Activated naive CD8-positive, alpha-beta T cell treated with anti-CD3 and anti-CD28 coated beads, Interleukin-2, amount 50 U/mL, for 16 hours (primary cell): ENCODE results near the gene CYTH2.
A peak's percentile ranks its signal among the peaks of the same experiment; 100 is the strongest.

Experiments
- DNase-seq: peaks from one replicate; pipeline ENCODE4 v3.0.0-alpha.2; 2020; ENCODE audit warnings: low read depth, low spot score

CYTH2 gene

GRCh38 chr19:48493718-48494401 lies 24.7 kb downstream of the CYTH2 start:
- no peak for DNase-seq

- no peak for DNase-seq
Observed at GRCh38 chr19:48495396-48495795, 26.2 kb downstream of the CYTH2 start.

DNA sequence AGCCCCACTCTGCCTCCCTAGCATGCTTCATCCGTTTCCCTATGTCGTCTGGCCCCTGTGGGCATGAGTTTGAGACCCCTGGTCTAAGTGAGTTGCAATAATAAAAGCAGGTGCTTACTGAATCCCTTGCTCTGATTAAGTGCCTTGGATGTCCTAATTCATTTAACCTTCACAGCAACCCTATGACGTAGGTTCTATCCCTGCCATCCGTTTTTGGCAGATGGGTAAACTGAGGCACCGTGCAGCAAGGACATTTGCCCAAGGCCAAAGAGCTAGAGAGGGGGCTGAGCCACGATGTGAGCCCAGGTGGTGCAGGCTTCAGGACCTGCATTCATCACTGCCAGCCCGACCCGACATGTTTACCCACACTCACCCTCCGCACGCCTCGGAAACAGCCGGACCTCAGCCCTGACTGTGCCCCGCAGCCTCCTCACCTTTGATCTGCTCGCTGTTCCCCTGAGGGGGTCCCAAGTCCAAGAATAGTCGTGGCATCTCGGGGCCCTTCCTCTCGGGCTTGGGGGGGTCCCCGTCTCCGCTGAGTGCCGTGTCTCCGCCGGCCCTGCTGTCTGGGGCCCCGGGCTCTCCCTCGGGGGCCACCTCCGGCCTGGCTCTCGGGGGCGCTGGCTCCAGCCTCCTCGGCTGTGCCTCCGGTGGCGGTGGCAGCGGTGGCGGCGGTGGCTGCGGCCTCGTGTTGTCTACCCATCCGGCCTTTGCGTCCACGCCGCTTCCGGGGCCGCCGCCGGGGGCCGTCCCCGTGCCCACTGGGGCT lies 28.0 kb downstream of the CYTH2 start:
- DNase-seq, result no peak

DNA sequence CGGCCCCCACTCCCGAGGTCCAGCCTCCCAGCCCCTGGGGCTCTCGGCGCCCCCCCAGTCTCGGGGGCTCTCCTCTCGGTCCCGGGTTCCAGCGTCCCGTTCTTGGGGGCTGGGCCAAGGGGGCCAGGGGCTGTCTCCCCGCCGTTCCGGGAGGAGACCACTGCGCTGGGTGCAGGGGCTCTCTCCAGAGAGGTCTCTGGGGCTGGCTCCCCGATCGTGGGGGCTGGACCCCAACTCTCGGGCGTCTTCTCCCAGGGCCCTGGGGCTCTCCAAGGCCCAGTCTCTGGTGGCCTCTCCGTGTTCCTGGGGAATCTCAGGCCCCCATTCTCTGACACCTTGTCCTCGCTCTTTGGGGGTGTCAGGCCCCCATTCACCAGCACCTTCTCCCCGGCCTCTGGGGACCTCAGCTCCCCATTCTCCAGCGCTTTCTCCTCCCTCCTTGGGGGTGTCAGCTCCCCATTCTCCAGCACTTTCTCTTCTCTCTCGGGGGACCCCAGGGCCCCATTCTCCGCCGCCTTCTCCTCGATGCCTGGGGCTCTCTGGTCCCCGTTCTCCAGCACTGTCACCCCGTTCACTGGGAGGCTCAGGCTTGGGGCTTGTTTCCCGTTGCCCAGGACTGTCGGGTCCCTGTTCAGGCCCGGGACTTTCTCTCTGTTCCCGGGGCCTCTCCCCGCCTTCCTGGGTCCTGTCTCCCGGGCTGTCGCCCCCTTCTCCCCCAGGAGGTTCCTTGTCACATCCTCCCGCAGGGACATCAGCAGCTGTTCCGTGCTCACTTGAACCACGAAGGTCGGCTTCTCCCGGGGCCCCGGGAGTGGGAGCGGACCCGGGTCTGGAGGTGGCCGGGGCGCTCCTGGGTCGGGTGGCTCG lies 28.8 kb downstream of the CYTH2 start:
- DNase-seq, result no peak

DNA sequence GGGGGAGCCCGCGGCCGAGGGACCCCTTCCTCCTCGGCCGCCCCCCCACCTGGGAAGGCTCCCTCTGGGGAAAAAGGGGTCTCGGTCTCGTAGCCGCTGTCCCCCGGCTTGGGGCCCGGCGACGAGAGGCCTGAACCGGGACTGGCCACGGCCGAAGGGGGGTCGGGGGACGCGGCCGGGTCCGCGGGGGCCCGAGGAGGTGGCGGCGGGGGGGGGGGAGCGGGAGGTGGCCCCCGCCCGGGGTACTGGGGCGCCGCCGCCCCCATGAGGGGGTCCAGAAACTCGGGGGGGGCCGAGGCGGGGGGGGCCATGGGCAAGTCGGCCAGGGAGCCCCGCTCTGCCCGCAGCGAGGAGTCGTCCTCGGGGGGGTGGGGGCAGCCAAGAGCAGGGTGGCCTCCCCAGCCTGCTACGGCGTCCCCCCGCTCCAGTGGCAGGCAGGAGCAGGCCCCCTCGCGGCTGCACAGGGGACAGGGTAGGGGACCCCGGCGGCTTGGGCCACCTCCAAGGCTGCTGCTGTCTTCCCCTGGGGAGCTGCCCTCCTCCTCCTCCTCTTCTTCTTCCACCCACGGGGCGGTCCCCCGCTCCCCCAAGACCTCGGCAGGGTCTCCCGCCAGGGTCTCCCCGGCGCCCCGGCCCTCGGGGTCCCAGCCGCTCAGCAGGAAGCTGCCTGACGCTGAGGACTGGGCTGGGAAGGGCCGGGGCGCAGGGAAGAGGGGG lies 29.6 kb downstream of the CYTH2 start:
- DNase-seq, result no peak

DNA sequence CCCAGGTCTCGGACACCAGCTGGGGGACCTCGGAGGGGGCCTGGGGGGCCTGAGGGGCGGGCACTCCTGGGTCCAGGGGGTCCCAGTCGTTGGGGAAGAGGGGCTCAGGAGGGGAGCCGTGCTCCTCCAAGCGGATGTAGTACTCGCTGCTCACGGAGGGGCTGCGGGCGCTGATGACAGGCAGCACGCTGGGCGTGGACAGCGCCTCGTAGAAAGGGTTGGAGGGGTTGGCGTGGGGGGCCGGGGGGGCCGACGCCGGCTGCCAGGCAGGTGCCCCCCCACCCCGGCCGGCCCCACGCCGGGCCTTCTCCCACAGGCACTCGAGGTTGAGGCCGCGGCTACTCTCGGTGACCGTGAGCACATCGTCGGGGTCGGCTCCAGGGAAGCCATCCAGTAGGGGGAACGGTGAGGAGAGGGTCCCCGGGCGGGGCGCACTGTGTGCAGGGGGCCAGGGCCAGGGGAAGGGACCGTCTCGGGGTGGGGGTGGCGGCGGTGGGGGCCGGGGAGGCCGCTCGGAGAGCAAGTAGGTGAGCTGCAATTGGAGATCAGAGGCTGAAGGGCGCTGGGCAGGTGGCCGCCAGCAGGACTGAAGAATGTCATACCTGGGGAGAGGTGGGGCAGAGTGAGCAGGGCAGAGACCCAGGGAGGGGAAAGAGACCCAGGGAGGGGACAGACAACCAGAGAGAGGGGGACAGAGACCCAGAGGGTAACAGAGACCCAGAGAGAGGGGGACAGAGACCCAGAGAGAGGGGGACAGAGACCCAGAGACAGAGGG lies 30.3 kb downstream of the CYTH2 start:
- DNase-seq, result no peak

DNA sequence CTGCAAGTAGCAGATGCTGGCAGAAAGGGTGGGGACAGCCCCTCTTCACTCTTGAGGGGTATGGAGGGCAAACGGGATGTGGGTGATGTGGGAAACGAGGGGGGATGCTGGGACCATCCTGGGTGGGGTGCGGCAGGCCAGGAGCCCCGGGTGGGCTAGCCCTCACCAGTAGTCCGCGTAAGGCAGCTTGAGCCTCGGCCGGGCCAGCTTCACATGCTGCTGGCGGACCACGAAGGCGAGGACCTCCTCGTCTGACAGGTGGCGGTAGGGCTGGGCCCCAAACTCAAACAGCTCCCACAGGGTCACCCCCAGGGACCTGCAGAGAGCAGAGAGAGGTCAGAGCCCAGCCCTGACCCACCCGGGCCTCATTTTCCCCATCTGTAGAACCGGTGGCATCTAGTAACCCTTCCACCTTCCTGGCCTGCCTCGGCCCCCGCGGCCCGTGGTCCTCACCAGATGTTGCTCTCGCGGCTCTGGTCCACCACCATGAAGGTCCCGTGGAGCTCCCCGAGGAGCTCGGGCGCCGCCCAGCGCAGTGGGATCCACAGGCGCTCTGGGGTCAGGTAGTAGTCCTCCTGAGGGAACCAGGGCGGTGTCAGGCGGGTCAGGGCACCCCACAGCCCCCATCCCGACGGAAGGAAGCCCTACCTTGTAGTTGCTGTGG lies 31.8 kb downstream of the CYTH2 start:
- no peak for DNase-seq

GRCh38 chr19:48501494-48502349 lies 32.6 kb downstream of the CYTH2 start:
- peak; percentile 14 for DNase-seq

DNA sequence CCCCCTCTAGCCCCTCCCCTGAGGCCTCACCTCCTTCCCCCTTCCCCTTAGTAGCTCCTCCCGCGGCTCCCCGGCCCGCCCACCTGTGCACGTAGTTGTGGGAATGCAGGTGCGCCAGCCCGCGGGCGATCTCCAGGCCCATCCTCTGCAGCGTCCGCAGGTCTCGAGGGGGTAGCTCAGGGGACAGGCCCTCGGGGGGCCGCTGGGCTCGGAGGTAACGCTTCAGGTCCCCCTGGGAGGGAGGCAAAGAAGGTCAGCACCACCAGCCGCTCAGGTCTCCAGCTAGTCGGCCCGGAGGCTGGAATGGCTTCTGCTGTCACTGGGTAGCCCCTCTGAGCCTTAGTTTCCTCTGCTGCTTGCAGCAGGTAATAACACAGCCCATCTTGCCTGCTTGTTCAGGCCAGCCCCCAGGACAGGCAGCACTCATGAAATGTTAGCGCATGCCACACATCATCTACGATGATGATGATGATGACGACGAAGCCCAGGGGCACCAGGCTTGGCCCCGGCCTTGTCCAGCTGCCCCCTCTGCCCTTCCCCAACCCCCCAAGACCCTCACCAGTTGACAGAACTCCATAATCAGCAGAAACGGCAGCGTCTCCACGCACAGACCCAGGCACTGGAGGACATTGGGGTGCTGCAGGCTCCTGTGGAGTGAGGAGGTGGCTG lies 33.3 kb downstream of the CYTH2 start:
- peak; percentile 31 for DNase-seq

DNA sequence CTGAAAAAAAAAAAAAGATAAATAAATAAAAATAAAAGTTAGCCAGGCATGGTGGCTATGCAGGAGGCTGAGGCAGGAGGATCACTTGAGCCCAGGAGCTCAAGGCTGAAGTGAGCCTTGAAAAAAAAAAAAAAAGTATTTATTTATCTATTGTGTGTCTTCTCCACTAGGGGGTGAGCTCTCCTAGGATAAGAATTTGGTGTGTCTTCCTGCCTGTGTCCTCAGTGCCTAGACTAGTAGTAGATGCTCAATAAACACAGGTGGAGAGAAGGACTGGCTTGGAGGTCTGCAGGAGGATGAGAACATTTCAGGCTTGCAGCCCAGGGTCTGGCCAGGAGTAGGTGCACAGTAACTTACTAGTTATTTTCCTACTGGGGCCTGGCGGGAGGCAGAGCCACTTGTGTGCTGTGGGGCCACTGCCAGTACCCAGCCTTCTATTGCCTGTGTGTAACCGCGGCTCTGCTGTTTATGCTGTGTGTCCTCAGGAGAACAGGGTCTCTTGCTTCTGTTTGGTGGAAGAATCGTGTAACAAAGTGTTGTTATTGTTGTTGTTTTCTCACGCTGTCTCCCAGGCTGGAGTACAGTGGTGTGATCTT lies 37.1 kb downstream of the CYTH2 start:
- DNase-seq, result no peak

DNA sequence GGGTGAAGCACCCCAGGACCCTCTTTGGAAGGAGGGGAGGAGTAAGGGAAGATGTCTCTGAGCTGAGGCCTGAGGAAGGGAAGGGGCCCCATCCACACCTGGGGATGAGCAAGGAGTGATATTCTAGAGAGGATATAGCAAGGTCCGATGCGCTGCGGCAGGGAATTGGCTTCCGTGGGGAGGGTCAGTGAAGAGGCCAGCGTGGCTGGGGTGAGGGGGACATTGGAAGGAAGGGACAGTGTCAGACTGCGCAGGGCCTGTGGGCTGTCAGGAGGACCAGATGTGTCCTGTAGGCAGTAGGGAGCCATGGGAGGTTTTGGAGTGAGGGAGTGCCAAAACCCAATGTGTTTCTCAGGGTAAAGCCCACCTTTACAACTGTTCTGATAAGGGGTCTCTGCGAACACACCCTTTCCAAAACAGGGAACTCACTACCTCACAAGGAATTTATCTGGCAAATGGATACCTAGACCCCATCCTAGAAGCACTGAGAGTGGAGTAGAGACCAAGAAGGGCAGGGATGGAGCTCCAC lies 38.8 kb downstream of the CYTH2 start:
- no peak for DNase-seq

- DNase-seq, result no peak
Observed at GRCh38 chr19:48508729-48509411, 39.7 kb downstream of the CYTH2 start.

DNA sequence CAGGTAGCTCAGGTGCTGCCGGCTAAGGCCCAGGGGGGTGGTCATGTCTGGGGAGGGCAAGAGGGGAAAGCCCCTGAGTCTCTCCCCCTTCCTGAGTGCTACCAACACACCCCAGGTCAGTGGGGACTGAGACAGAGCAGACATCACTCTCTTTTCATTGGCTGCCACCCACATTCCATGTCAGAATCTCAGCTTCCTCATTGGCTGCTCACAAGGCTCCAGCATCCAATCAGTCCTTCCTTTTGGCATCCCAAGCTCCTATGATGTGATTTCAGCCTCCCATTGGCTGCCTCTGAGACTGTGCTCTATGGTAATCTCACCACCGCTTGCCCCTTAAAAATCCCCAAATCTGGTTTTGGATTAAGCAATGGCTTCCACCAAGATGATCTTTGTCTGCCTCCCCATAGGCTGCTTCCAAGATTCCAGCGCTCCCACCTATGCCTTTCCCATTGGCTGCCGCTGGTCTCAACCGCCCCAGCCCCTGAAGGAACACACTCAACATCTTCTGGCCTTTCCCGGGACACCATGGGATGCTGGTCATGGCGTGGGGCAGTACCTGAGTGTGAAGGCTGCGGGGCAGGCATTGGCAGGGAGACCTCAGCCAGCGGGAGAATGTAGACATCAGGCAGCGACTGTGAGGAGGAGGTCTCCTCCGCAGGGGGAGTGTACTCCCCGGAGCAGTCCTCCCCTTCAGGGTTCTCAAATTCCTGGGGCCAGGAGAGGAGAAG lies 40.5 kb downstream of the CYTH2 start:
- no peak for DNase-seq

- peak; percentile 61 for DNase-seq
Observed at GRCh38 chr19:48510421-48511268, 41.5 kb downstream of the CYTH2 start.

- DNase-seq, result no peak
Observed at GRCh38 chr19:48511321-48511731, 42.2 kb downstream of the CYTH2 start.
